Renal cortex interstitium (tissue), 11 donors: Measurements from ENCODE around the gene SIDT2. TPM values are rescaled to one million over a fixed set of nuclear protein-coding genes. Genes with fewer than 3 reads are reported as not detected.

Experiments used
- DNase-seq, 11 donors: peaks; one replicate each; pipeline ENCODE4 v3.0.0-alpha.2; 2013; ENCODE audit warnings: low read depth in 9 of 11, low spot score in 4 of 11; ENCODE audit errors: extremely low read depth in 1 of 11
- polyA plus RNA-seq, 3 donors: library from polyadenylated mRNA; unstranded; fragments of 120-200 nt; gene quantifications; one replicate each; pipeline ENCODE4 v1.2.1, GENCODE V29; 2013; ENCODE audit not compliant: insufficient read length in 3 of 3

SIDT2 gene
- polyA plus RNA-seq, 3 donors = 42.3 to 50.5 (median 43.8) TPM

DNA sequence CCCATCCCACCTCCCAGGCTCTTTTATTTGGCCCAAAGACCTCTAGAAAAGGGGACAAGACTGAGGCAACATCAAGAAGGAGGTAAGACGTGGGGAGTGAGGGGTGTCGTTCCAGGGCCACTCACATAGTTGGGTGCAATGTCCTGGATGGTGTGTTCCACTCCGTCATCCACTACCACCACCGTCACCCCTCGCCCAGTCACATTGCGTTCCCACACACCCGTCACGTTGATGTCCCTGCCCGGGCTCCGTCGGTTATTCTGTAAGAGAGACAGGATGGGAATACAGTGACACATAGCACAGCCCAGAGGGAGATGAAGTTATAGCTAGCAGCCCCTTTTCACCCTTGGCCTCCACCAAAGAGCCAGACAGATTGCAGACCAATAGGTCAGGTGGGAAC, 49.5 kb downstream of the SIDT2 start:
- no peak for DNase-seq

DNA sequence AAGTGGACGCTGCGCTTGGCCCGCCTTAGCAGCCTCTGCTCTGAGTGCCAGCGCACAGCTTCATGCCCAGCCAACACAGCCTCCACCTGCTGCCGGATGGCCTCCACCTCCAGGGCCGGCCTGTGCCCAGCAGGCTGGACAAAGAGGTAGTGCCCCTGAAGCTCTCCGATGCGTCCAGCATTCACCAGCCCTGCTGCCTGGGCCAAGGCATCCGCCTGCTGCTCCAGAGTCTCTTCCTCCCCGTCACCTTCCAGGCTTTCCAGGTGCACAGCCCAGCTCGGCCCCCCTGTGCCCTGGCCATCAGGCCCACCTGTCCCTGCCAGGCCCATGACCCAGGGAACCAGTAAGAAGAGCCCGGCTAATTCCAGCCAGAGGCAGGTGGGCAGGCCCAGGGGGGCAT, 50.9 kb downstream of the SIDT2 start:
- DNase-seq = no peak

DNA sequence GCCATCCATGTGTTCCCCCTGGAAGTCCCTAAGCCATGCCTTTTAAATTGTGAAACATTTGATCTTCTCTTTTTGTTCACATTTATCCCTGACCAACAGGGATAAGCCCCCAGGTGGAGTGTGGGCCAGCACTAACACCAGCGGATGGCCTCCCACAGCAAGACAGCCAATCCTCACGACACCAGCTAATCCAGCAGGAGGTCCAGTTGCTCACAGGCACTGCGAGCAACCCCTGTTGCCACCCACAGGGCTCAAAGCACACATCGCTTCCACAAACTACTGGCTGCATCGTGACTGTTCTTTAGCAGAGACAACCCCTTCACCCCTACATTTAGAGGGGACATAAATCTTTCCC, 51.4 kb downstream of the SIDT2 start:
- no peak for DNase-seq

DNA sequence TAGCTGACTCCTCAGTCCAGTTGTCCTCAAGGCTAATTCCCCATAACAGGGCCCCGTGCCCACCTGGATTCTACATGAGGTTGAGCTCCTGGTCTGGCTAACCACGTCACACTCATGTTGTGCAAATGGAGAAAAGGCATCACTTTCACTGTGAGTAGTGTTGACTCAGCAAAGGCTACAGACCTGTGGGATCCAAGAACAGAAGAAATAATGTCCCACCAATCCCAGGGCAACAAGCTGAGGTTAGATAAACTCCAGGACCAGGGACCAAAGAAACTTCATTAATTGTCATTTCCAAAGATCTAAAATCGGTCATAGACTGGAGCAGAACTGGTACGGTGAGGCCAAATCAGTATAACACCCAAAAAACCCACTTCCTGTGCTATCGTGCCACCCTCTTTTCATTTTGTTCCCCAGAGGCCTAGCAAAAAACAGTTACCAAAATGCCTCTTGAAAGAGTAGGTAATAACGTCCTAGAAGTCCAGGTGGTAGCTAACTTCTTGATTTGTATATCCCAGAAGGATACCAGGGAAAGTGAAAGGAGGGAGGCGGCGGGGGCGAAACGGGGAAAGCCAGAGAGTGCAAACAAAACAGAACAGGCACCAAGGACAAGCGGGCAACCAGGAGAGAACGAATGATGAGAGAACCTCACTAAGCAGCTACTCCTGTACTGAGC, 51.9 kb downstream of the SIDT2 start:
- no peak for DNase-seq

DNA sequence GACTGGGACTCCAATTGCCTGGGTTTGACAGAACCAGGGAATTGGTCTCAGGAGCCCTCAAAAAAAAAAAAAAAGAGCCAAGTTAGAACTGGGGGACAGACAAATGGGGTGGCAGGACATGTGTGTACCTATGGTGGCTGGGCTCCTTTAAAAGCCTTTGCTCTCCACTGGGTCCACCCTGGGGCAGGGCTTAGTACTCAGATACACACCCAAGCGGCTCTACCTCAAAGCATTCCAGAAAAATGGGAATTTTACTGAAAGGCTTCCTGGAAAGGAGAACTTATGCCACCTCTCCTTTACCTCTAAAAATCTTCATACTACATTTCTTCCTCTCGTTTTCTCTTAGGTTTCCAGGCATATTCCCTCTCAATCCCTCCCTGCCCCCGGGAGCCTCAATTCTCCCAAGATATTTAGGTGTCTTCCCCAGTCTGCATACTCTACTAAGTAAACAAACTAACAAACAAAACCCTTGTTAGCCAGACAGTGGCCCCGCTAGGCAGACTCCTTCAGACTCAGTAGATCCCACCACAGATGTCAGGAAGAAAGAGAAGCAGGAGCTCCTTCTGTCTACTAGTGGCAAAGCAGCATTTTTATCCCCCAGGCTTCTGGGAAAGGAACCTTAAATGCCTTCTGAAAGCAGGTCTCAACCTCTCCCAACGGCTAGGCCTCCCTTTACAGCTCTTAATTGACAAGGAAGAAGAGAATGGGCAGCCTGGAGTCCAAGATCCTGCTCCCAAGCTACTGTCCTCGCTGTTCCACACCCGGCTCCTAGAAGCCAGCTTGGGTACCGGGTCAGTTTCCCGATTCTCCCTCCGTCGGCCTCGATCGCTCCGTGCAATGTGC, 52.7 kb downstream of the SIDT2 start:
- DNase-seq = no peak

DNA sequence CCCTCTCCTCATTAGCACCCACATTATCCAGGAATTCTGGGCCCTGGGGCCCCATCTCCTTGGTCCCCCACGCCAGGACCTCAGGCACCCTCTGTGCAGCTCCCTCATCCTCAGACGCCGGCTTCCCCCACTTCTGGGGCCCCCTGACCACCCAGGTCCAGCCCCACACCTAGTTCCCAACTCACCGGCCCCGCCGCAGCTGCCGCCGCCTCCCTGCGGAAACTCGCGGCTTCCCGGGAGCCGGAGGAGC, 53.2 kb downstream of the SIDT2 start, which contains the start of gene PCSK7:
TSS of gene PCSK7 (minus strand) at position 232 of the 250 bp plus-strand sequence. CDS start 2,229 bp downstream, outside the sequence.
- DNase-seq = peak in 1 of 11 donors; percentile 50

DNA sequence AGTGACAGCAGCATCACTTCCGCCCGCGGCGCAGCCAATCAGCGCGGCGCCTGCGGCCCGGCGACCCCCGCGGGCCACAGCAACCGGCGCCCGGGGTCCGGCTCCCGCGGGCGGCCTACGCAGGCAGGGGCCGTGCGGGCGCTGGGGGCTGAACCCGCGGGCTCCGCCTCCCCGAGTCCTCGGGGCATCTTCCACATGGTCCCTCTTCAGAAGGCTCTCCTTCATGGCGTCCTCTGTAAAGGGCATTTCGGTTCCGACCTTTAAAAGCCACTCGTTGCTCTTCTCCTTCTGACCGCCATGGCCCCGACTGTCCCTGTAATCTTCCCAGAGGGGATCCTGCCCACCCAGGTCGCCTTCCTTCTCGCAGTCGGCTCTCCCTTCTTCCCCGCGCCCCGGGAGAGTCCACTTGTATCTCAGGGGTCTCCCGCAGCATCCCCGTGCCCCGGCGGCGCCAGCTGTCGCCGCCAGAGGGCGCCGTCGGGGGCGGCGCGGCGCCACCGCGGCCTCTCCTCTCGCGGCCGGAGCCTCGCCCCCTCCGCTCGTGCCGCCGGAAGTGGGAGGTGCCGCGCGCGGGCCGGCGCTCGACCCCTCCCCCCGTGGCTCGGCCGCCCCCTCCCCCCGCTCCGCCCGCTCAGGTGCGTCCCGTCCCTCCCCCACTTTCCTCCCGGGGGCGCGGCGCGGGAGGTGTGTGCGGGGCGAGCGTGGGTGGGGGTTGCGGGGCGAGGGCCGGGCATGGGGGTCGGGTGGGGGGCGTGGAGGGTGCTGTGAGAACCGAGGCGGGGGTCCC, 53.7 kb downstream of the SIDT2 start, which contains the start of gene RNF214:
TSS of gene RNF214 (plus strand) at position 580 of the 787 bp plus-strand sequence. CDS start 1,602 bp downstream, outside the sequence.
- peak; percentile 57 to 84 (median 77) for DNase-seq

DNA sequence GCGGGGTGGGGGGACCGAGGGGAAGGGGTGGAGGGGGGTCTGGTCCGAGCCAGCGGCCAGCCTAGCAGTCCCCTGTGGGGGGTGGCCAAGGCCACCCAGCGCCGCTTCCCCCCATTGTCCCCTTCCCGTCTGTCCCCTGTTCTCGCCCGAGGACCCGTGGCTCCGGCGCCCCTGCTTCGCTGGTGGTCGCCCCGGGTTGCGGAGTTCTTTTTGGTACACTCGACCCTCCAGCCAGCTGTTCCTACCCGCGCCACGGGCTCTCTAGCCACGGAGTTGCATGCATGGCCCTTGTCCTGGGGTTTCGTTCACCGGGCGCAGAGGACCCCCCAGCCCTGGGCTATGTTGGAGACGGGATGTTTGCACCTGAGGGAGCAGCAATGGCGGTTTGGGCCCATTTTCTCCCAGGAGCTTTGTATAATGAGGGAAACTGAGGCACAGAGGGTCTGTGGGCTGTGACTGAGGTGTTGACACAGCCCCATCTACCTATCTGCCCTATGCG, 54.4 kb downstream of the SIDT2 start:
- DNase-seq = no peak

DNA sequence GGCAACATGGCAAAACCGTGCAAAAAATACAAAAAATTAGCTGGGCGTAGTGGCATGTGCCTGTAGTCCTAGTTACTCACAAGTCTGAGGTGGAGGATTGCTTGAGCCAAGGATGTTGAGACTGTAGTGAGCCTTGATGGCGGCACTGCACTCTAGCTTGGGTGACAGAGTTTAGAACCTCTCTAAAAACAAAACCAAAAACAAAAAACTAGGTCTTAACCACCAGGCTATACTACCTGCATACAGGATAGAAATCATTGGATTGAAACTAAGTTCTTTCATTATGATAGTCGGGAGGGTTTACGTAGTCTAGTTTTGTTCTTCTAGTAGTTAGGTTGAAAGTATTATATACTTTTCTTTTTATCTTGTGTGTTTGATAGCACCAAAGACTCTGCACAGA, 59.7 kb downstream of the SIDT2 start:
- DNase-seq = no peak

DNA sequence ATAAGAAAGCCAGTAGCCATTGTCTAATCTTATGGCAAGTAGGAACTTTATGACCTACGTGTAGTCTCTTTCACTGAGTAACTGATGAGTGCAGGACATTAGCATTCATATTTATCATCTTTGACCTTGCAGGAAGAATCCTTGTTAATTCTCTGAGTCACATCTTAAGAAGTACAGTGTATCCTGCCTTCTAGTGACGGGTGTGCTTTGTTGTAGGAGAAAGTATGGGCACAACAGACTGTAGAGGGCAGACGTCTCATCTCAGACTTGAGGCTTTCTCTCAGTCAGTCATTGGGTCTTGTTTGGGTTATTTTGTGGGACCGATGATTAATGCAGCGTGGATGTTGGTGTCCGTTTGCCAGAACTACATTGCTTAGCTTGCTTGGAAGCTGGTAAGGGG, 60.8 kb downstream of the SIDT2 start:
- no peak for DNase-seq

Other genes with a start within 250 kb of the SIDT2 start
- 10 to 100 TPM; 34.7 to 48.6 (median 36.1) TPM for gene SIK3, start 80.3 kb upstream of the SIDT2 start, polyA plus RNA-seq
- gene PAFAH1B2, start 34.5 kb upstream of the SIDT2 start, polyA plus RNA-seq = 10 to 100 TPM; 75.0 to 80.0 (median 76.7) TPM
- 100 to 1,000 TPM; 115 to 160 (median 145) TPM for gene TAGLN, start 20.6 kb downstream of the SIDT2 start, polyA plus RNA-seq
- 10 to 100 TPM; 18.3 to 31.5 (median 23.8) TPM for gene PCSK7, start 53.3 kb downstream of the SIDT2 start, polyA plus RNA-seq
- 10 to 100 TPM; 30.8 to 35.2 (median 33.2) TPM for gene RNF214, start 53.9 kb downstream of the SIDT2 start, polyA plus RNA-seq
- gene BACE1-AS, start 112.6 kb downstream of the SIDT2 start, polyA plus RNA-seq = 10 to 100 TPM; 18.0 to 26.8 (median 21.6) TPM
- gene BACE1, start 137.5 kb downstream of the SIDT2 start, polyA plus RNA-seq = 10 to 100 TPM; 56.6 to 62.9 (median 59.7) TPM
- 10 to 100 TPM; 24.8 to 39.1 (median 28.6) TPM for gene CEP164, start 149.1 kb downstream of the SIDT2 start, polyA plus RNA-seq